HFFc6 (cell line): Measurements from ENCODE around the gene C1QTNF8. TPM values are rescaled to one million over a fixed set of nuclear protein-coding genes. Genes with fewer than 3 reads are reported as not detected.

Experiments used
- DNase-seq: peaks from one replicate; pipeline ENCODE4 v3.0.0-alpha.2; 2018
- H3K27ac Mint-ChIP-seq: 2 replicates; pipeline ENCODE4 v1.8.0; 2020; ENCODE audit warnings: mild to moderate bottlenecking, mixed read lengths
- H3K27me3 Mint-ChIP-seq: 2 replicates; pipeline ENCODE4 v1.8.0; 2021; ENCODE audit warnings: mild to moderate bottlenecking, moderate library complexity, mixed read lengths; ENCODE audit not compliant: insufficient read depth
- H3K36me3 Mint-ChIP-seq: 2 replicates; pipeline ENCODE4 v1.8.0; 2021; ENCODE audit warnings: low read depth, mixed read lengths
- H3K4me1 Mint-ChIP-seq: 2 replicates; pipeline ENCODE4 v1.8.0; 2020; ENCODE audit warnings: low read depth, mixed read lengths
- H3K4me3 Mint-ChIP-seq: 2 replicates; pipeline ENCODE4 v1.8.0; 2020; ENCODE audit warnings: mild to moderate bottlenecking, moderate library complexity, mixed read lengths
- H3K9me3 Mint-ChIP-seq: 2 replicates; pipeline ENCODE4 v1.8.0; 2020; ENCODE audit warnings: mild to moderate bottlenecking, mixed read lengths
- CTCF ChIP-seq: fragments of 200-600 bp; sonication (generic); IDR thresholded peaks from 2 replicates; pipeline ENCODE4 v1.5.0; 2021; ENCODE audit warnings: antibody characterized with exemption, mild to moderate bottlenecking
- total RNA-seq, 6 experiments: library from RNA; stranded (reverse); fragmentation: NEBNext Ultra II Directional; extraction: Animal tissue kit (Norgen Biotek cat#: 25700); gene quantifications; 2 replicates in 1 of 6; 3 replicates in 5 of 6; pipeline ENCODE4 v1.2.3, GENCODE V29; 2021

Gene C1QTNF8
- total RNA-seq, 6 experiments from 2014 or later, result not detected

- Mint-ChIP-seq H3K4me1 (no peaks in the 10 kb centered on the region), H3K9me3 (no peaks in the 10 kb centered on the region), H3K36me3 (no peaks in the 10 kb centered on the region), H3K4me3 (no peak overlapping the region), H3K27ac (no peak overlapping the region), H3K27me3 (no peaks in the 10 kb centered on the region; the same call in 1 of the 2 replicates)
- no peak for DNase-seq
- no peak for TF ChIP-seq CTCF
These were observed 34.3 kb upstream of the C1QTNF8 start for GRCh38 chr16:1130382-1130781.

- no peak overlapping the region for H3K4me3 Mint-ChIP-seq
- no peaks in the 10 kb centered on the region; the same call in 1 of the 2 replicates for H3K27me3 Mint-ChIP-seq
- DNase-seq, result no peak
- H3K4me1 Mint-ChIP-seq, result no peaks in the 10 kb centered on the region
- H3K27ac Mint-ChIP-seq, result no peak overlapping the region
- no peaks in the 10 kb centered on the region for H3K36me3 Mint-ChIP-seq
- H3K9me3 Mint-ChIP-seq, result no peaks in the 10 kb centered on the region
- TF ChIP-seq CTCF, result no peak
These were observed 33.3 kb upstream of the C1QTNF8 start for GRCh38 chr16:1129106-1129960.

- Mint-ChIP-seq H3K9me3 (no peaks in the 10 kb centered on the region), H3K4me1 (no peaks in the 10 kb centered on the region), H3K4me3 (no peak overlapping the region), H3K27me3 (no peaks in the 10 kb centered on the region; the same call in 1 of the 2 replicates), H3K36me3 (no peaks in the 10 kb centered on the region), H3K27ac (no peak overlapping the region)
- DNase-seq, result no peak
- TF ChIP-seq CTCF, result no peak
These were observed 32.1 kb upstream of the C1QTNF8 start for GRCh38 chr16:1127971-1128715.

- no peak for DNase-seq
- Mint-ChIP-seq H3K27me3 (no peaks in the 10 kb centered on the region; the same call in 1 of the 2 replicates), H3K36me3 (no peaks in the 10 kb centered on the region), H3K4me1 (no peaks in the 10 kb centered on the region), H3K4me3 (no peak overlapping the region), H3K9me3 (no peaks in the 10 kb centered on the region), H3K27ac (no peak overlapping the region)
- no peak for TF ChIP-seq CTCF
These were observed 31.1 kb upstream of the C1QTNF8 start for GRCh38 chr16:1127101-1127500.

GRCh38 chr16:1126586-1126985 is 30.5 kb upstream of the C1QTNF8 start:
- H3K27me3 Mint-ChIP-seq, result no peaks in the 10 kb centered on the region; the same call in 1 of the 2 replicates
- H3K27ac Mint-ChIP-seq, result no peak overlapping the region
- no peak for TF ChIP-seq CTCF
- H3K36me3 Mint-ChIP-seq, result no peaks in the 10 kb centered on the region
- no peak overlapping the region for H3K4me3 Mint-ChIP-seq
- H3K4me1 Mint-ChIP-seq, result no peaks in the 10 kb centered on the region
- no peaks in the 10 kb centered on the region for H3K9me3 Mint-ChIP-seq
- DNase-seq, result no peak
